DND-41 (cell line): Measurements from ENCODE around the gene DOP1B.

ENCODE experiments used
- ATAC-seq: fragments of 200-7000 bp; cut with Tn5 transposase; 3 replicates; pipeline ENCODE4 v1.9.1; 2021; ENCODE audit warnings: low read depth; ENCODE audit not compliant: insufficient read depth
- DNase-seq: peaks from one replicate; pipeline ENCODE4 v3.0.0-alpha.2; 2020
- H2AFZ ChIP-seq: 2 replicates; pipeline ENCODE4 v1.6.0; 2012; ENCODE audit warnings: low read depth, low read length
- H3K27ac ChIP-seq: 2 replicates; pipeline ENCODE4 v1.5.1; 2012; ENCODE audit warnings: low read length, inconsistent platforms
- H3K27me3 ChIP-seq: fragments of 200-600 bp; sonication (generic); 2 replicates; pipeline ENCODE4 v1.6.0; 2012; ENCODE audit warnings: low read length, mild to moderate bottlenecking, inconsistent platforms; ENCODE audit not compliant: insufficient read depth, poor library complexity
- H3K36me3 ChIP-seq: 2 replicates; pipeline ENCODE4 v1.5.1; 2012; ENCODE audit warnings: low read length, inconsistent platforms; ENCODE audit not compliant: insufficient read depth
- H3K4me1 ChIP-seq: 2 replicates; pipeline ENCODE4 v1.5.1; 2012; ENCODE audit warnings: mild to moderate bottlenecking, low read length; ENCODE audit not compliant: insufficient read depth
- H3K4me2 ChIP-seq: 2 replicates; pipeline ENCODE4 v1.6.0; 2012; ENCODE audit warnings: mild to moderate bottlenecking, moderate library complexity, low read length, inconsistent platforms; ENCODE audit not compliant: insufficient read depth
- H3K4me3 ChIP-seq, 2 experiments: fragments of 200-600 bp in 1 of 2; shearing (Covaris generic) in 1 of 2; 2 replicates each; pipeline ENCODE4 v1.5.1; 2012 to 2016; ENCODE audit warnings: inconsistent platforms in 2 of 2, low read length in 2 of 2, mild to moderate bottlenecking in 2 of 2, low read depth in 1 of 2, moderate library complexity in 1 of 2
- H3K79me2 ChIP-seq: 2 replicates; pipeline ENCODE4 v1.6.0; 2012; ENCODE audit warnings: low read length, inconsistent platforms; ENCODE audit not compliant: insufficient read depth
- H3K9ac ChIP-seq: 2 replicates; pipeline ENCODE4 v1.6.0; 2012; ENCODE audit warnings: low read depth, mild to moderate bottlenecking, inconsistent platforms, low read length, moderate library complexity
- H3K9me3 ChIP-seq: 2 replicates; pipeline ENCODE4 v1.5.1; 2012; ENCODE audit warnings: low read length, moderate library complexity, mild to moderate bottlenecking, inconsistent platforms; ENCODE audit not compliant: insufficient read depth, severe bottlenecking
- H4K20me1 ChIP-seq: 2 replicates; pipeline ENCODE4 v1.6.0; 2012; ENCODE audit warnings: low read length; ENCODE audit not compliant: insufficient read depth
- CTCF ChIP-seq: IDR thresholded peaks from 2 replicates; pipeline ENCODE4 v1.5.1; 2012; ENCODE audit warnings: borderline replicate concordance, low read length, moderate library complexity, mild to moderate bottlenecking; ENCODE audit not compliant: poor library complexity, severe bottlenecking; ENCODE audit errors: extremely low read depth
- EZH2 ChIP-seq: IDR thresholded peaks from 3 replicates; pipeline ENCODE4 v1.6.1; 2012; ENCODE audit warnings: borderline replicate concordance, low read depth, mild to moderate bottlenecking, moderate library complexity, low read length, inconsistent platforms; ENCODE audit not compliant: severe bottlenecking

The DOP1B gene

GRCh38 chr21:36186506-36187399, 30.1 kb downstream of the DOP1B start:
- H3K27me3 ChIP-seq: no peaks in the 10 kb centered on the region
- H3K4me2 ChIP-seq: no peak overlapping the region
- no peaks in the 10 kb centered on the region for H4K20me1 ChIP-seq
- no peak for ATAC-seq
- no peaks in the 10 kb centered on the region for H3K79me2 ChIP-seq
- H2AFZ ChIP-seq: no peak overlapping the region
- TF ChIP-seq EZH2: no peak
- no peak for TF ChIP-seq CTCF
- DNase-seq: no peak
- no peaks in the 10 kb centered on the region for H3K4me1 ChIP-seq
- H3K4me3 ChIP-seq: no peak overlapping the region
- H3K27ac ChIP-seq: no peak overlapping the region
- H3K36me3 ChIP-seq: no peaks in the 10 kb centered on the region
- H3K9me3 ChIP-seq: no peaks in the 10 kb centered on the region
- no peak overlapping the region for H3K9ac ChIP-seq

- no peak overlapping the region for H2AFZ ChIP-seq
- DNase-seq: no peak
- H3K79me2 ChIP-seq: no peaks in the 10 kb centered on the region
- H3K4me2 ChIP-seq: no peak overlapping the region
- ATAC-seq: no peak
- no peak overlapping the region for H3K4me3 ChIP-seq
- no peaks in the 10 kb centered on the region for H3K27me3 ChIP-seq
- no peaks in the 10 kb centered on the region for H3K36me3 ChIP-seq
- TF ChIP-seq EZH2 (no peak), CTCF (no peak)
- H3K9ac ChIP-seq: no peak overlapping the region
- no peaks in the 10 kb centered on the region for H4K20me1 ChIP-seq
- no peaks in the 10 kb centered on the region for H3K4me1 ChIP-seq
- H3K9me3 ChIP-seq: no peaks in the 10 kb centered on the region
- H3K27ac ChIP-seq: no peak overlapping the region
These were observed 31.6 kb downstream of the DOP1B start for GRCh38 chr21:36188081-36188681.

DNA sequence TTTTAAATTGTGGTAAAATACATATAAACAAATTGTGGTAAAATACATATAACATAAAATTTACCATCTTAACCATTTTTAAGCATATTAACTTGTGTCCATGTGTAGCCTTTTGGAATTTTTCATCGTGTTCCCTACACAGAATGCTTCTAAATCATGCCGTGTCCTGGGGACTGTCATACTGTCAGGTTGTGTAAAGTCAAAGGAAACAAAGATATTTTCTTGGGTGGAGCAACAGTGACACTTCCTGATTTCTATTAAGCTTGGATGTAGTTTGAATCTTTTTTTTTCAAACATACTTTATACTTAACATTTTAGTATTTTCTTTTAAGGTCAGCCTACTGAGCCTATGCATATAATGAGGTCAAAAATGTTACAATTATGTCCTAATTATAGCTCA, 32.3 kb downstream of the DOP1B start:
- Histone ChIP-seq H3K79me2 (no peaks in the 10 kb centered on the region), H3K4me2 (no peak overlapping the region), H3K4me3 (no peak overlapping the region), H3K27me3 (no peaks in the 10 kb centered on the region), H2AFZ (no peak overlapping the region), H3K36me3 (no peaks in the 10 kb centered on the region), H3K9me3 (no peaks in the 10 kb centered on the region), H4K20me1 (no peaks in the 10 kb centered on the region), H3K27ac (no peak overlapping the region), H3K9ac (no peak overlapping the region), H3K4me1 (no peaks in the 10 kb centered on the region)
- DNase-seq (no peak), ATAC-seq (no peak)
- no peak for TF ChIP-seq CTCF
- no peak for TF ChIP-seq EZH2
